Vagina (tissue), 2 donors: ENCODE data around the gene ZNF516. TPM values are rescaled to one million over a fixed set of nuclear protein-coding genes. Genes with fewer than 3 reads are reported as not detected.

Source experiments
- DNase-seq, 2 donors: peaks; one replicate each; pipeline ENCODE4 v3.0.0-alpha.2; 2017; ENCODE audit errors: extremely low spot score in 2 of 2
- H3K27ac ChIP-seq: fragments of 200-600 bp; sonication (generic); one replicate; pipeline ENCODE4 v1.5.1; 2019
- H3K27me3 ChIP-seq: fragments of 200-600 bp; sonication (generic); one replicate; pipeline ENCODE4 v1.5.1; 2019
- H3K36me3 ChIP-seq, 2 donors: fragments of 200-600 bp; sonication (generic); one replicate each; pipeline ENCODE4 v1.5.1; 2017 to 2019
- H3K4me1 ChIP-seq: fragments of 200-600 bp; sonication (generic); one replicate; pipeline ENCODE4 v1.5.1; 2019
- H3K4me3 ChIP-seq, 2 donors: fragments of 200-600 bp; sonication (generic); 1 replicate in 1 of 2; 2 replicates in 1 of 2; pipeline ENCODE4 v1.5.1; 2016 to 2019
- H3K9me3 ChIP-seq: fragments of 200-600 bp; sonication (generic); one replicate; pipeline ENCODE4 v1.5.1; 2019
- POLR2A ChIP-seq, 2 donors: fragments of 450-650 bp; IDR thresholded peaks; one replicate each; pipeline ENCODE4 v1.6.1; 2017; ENCODE audit warnings: antibody characterized with exemption in 2 of 2, mild to moderate bottlenecking in 2 of 2, moderate library complexity in 2 of 2
- POLR2AphosphoS5 ChIP-seq, 2 donors: sonication (generic); formaldehyde crosslinking; IDR thresholded peaks; one replicate each; pipeline ENCODE4 v1.9.0; 2017; ENCODE audit warnings: antibody characterized with exemption in 2 of 2, mild to moderate bottlenecking in 2 of 2, low read depth in 1 of 2; ENCODE audit not compliant: insufficient read depth in 1 of 2
- intact Hi-C: fragments of 100-400 bp; cut with DNase I; formaldehyde crosslinking; loops from one replicate; pipeline ENCODE4 v1.15.1; 2023
- total RNA-seq: library from RNA; depleted of rRNA; stranded (reverse); fragments of >200 nt; gene quantifications from one replicate; pipeline ENCODE4 v1.2.3, GENCODE V29; 2016
- TF ChIP-seq, protein P1 (sequence below), 3 experiments: fragments of 450-650 bp in 2 of 3; fragments of 200-600 bp in 1 of 3; sonication (generic) in 1 of 3; IDR thresholded peaks; one replicate each; pipeline ENCODE4 v1.5.1; 2017 to 2019; ENCODE audit warnings: antibody characterized with exemption in 3 of 3, mild to moderate bottlenecking in 2 of 3, moderate library complexity in 2 of 3

ZNF516 gene
- total RNA-seq, 1 donor from 2014 or later: 46.4 TPM

DNA sequence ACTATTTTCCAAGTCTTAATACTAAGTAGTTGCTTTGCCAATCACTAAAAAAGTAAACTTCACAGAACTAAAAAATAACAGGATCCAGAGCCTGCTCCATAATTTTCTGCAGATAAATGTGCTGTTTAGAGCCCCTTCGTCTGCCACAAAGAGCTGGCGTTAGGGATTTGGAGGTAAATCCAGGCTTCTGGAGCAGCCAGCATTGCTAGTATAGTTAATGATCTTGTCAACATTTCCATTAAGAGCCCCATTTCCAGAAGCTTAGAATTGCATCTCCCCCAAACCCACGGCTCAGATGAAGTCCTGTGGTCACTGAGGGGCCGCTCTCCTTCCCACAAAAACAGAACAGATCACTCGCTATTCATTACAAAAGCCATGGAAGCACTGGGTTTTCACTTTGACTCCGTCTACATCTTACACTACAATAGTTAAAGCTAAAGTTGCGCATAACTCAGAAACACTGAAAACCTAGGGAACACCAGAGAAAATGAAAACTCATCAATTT is 41.9 kb downstream of the ZNF516 start:
- H3K4me3 ChIP-seq: peak overlapping the region in 1 of 2 donors; percentile 59
- H3K9me3 ChIP-seq: no peaks in the 10 kb centered on the region
- H3K27ac ChIP-seq: peak overlapping the region; percentile 88
- intact Hi-C loops: loop anchor here (5.0 kb wide), 1 partner anchor 39 kb away; no protein-coding TSS in a partner anchor
- no peaks in the 10 kb centered on the region for H3K36me3 ChIP-seq
- H3K4me1 ChIP-seq: peaks cover 92% of the 10 kb centered on the region
- peak in 1 of 2 donors; percentile 58 for DNase-seq
- H3K27me3 ChIP-seq: no peaks in the 10 kb centered on the region
- TF ChIP-seq, protein P1, sequence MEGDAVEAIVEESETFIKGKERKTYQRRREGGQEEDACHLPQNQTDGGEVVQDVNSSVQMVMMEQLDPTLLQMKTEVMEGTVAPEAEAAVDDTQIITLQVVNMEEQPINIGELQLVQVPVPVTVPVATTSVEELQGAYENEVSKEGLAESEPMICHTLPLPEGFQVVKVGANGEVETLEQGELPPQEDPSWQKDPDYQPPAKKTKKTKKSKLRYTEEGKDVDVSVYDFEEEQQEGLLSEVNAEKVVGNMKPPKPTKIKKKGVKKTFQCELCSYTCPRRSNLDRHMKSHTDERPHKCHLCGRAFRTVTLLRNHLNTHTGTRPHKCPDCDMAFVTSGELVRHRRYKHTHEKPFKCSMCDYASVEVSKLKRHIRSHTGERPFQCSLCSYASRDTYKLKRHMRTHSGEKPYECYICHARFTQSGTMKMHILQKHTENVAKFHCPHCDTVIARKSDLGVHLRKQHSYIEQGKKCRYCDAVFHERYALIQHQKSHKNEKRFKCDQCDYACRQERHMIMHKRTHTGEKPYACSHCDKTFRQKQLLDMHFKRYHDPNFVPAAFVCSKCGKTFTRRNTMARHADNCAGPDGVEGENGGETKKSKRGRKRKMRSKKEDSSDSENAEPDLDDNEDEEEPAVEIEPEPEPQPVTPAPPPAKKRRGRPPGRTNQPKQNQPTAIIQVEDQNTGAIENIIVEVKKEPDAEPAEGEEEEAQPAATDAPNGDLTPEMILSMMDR (IDR thresholded peaks at IDR 0.05): no peak

- peak overlapping the region; percentile 88 for H3K27ac ChIP-seq
- H3K4me1 ChIP-seq: peaks cover 92% of the 10 kb centered on the region
- H3K9me3 ChIP-seq: no peaks in the 10 kb centered on the region
- H3K27me3 ChIP-seq: no peaks in the 10 kb centered on the region
- intact Hi-C loops: loop anchor here (5.0 kb wide), 1 partner anchor 40 kb away; no protein-coding TSS in a partner anchor
- TF ChIP-seq, protein P1 (IDR thresholded peaks at IDR 0.05): no peak
- TF ChIP-seq POLR2A (IDR thresholded peaks at IDR 0.05) (no peak), POLR2AphosphoS5 (IDR thresholded peaks at IDR 0.05; ENCODE audit: insufficient read depth in 1 of 2, low read depth in 1 of 2) (no peak)
- peak overlapping the region; percentile 48 to 59 for H3K4me3 ChIP-seq
- peak in 1 of 2 donors; percentile 49 for DNase-seq
- no peaks in the 10 kb centered on the region for H3K36me3 ChIP-seq
Observed at GRCh38 chr18:76452357-76452756, 42.7 kb downstream of the ZNF516 start.

- H3K27ac ChIP-seq: peak overlapping the region; percentile 88
Observed at GRCh38 chr18:76451396-76452331, 43.4 kb downstream of the ZNF516 start.

GRCh38 chr18:76450452-76451395 is 44.3 kb downstream of the ZNF516 start:
- H3K36me3 ChIP-seq: no peaks in the 10 kb centered on the region
- peak; percentile 85 to 96 for DNase-seq
- H3K4me1 ChIP-seq: peaks cover 97% of the 10 kb centered on the region
- intact Hi-C loops: loop anchor here (5.0 kb wide), 1 partner anchor 42 kb away; no protein-coding TSS in a partner anchor
- TF ChIP-seq POLR2A (IDR thresholded peaks at IDR 0.05) (no peak), POLR2AphosphoS5 (IDR thresholded peaks at IDR 0.05; ENCODE audit: insufficient read depth in 1 of 2, low read depth in 1 of 2) (peak in 1 of 2 donors; percentile 50)
- H3K27me3 ChIP-seq: no peaks in the 10 kb centered on the region
- no peaks in the 10 kb centered on the region for H3K9me3 ChIP-seq
- peak overlapping the region; percentile 48 to 59 for H3K4me3 ChIP-seq
- peak overlapping the region; percentile 88 for H3K27ac ChIP-seq

More at GRCh38 chr18:76451396-76452331, 43.4 kb downstream of the ZNF516 start:
- H3K27me3 ChIP-seq: no peaks in the 10 kb centered on the region
- peaks cover 96% of the 10 kb centered on the region for H3K4me1 ChIP-seq
- H3K4me3 ChIP-seq: peak overlapping the region; percentile 48 to 59
- H3K36me3 ChIP-seq: no peaks in the 10 kb centered on the region
- peak in 1 of 2 donors; percentile 29 for TF ChIP-seq POLR2AphosphoS5 (IDR thresholded peaks at IDR 0.05; ENCODE audit: insufficient read depth in 1 of 2, low read depth in 1 of 2)
- TF ChIP-seq, protein P1 (IDR thresholded peaks at IDR 0.05): no peak
- H3K9me3 ChIP-seq: no peaks in the 10 kb centered on the region
- peak; percentile 64 for DNase-seq
- intact Hi-C loops: loop anchor here (5.0 kb wide), 1 partner anchor 41 kb away; no protein-coding TSS in a partner anchor

- Histone ChIP-seq H3K9me3 (no peaks in the 10 kb centered on the region), H3K36me3 (no peaks in the 10 kb centered on the region), H3K27ac (peak overlapping the region; percentile 88), H3K27me3 (no peaks in the 10 kb centered on the region), H3K4me1 (peaks cover 97% of the 10 kb centered on the region), H3K4me3 (no peak overlapping the region)
- TF ChIP-seq, protein P1 (IDR thresholded peaks at IDR 0.05): no peak
- TF ChIP-seq POLR2A (IDR thresholded peaks at IDR 0.05): no peak
- TF ChIP-seq POLR2AphosphoS5 (IDR thresholded peaks at IDR 0.05; ENCODE audit: insufficient read depth in 1 of 2, low read depth in 1 of 2): no peak
- peak; percentile 58 to 82 for DNase-seq
- intact Hi-C loops: no loop called here
Observed at GRCh38 chr18:76449111-76449453, 46.0 kb downstream of the ZNF516 start.
